Measurements from ENCODE around the gene TUSC1. TPM values are rescaled to one million over a fixed set of nuclear protein-coding genes. Genes with fewer than 3 reads are reported as not detected.

The TUSC1 gene
- total RNA-seq: not detected in 3 replicates
- long read RNA-seq: 0 reads

- Mint-ChIP-seq H3K4me1 (ENCODE audit: low read depth) (peaks cover 4% of the 10 kb centered on the region), H3K9me3 (ENCODE audit: low read depth) (peaks cover 3% of the 10 kb centered on the region), H3K4me3 (ENCODE audit: unreplicated experiment) (no peak within 1 kb of the TSS), H3K36me3 (ENCODE audit: low read depth) (no peaks in the 10 kb centered on the region), H3K27me3 (ENCODE audit: low read depth) (no peaks in the 10 kb centered on the region), H3K27ac (ENCODE audit: unreplicated experiment) (no peak within 1 kb of the TSS)
- DNase-seq (ENCODE audit: low spot score): no peak
- TF ChIP-seq CTCF (IDR thresholded peaks at IDR 0.05): no peak
Observed at GRCh38 chr9:25678147-25678666, at the start of gene TUSC1. TSS of gene TUSC1 (minus strand) at chr9:25678444. CDS start at chr9:25678312, 132 bp downstream.

GRCh38 chr9:25726871-25727410, 48.7 kb upstream of the TUSC1 start:
- Mint-ChIP-seq H3K27me3 (ENCODE audit: low read depth) (no peaks in the 10 kb centered on the region), H3K9me3 (ENCODE audit: low read depth) (peaks cover 5% of the 10 kb centered on the region), H3K36me3 (ENCODE audit: low read depth) (no peaks in the 10 kb centered on the region), H3K4me1 (ENCODE audit: low read depth) (no peaks in the 10 kb centered on the region), H3K4me3 (ENCODE audit: unreplicated experiment) (no peak overlapping the region), H3K27ac (ENCODE audit: unreplicated experiment) (no peak overlapping the region)
- no peak for TF ChIP-seq CTCF (IDR thresholded peaks at IDR 0.05)
- no peak for DNase-seq (ENCODE audit: low spot score)

GRCh38 chr9:25724424-25724823, 46.2 kb upstream of the TUSC1 start:
- Mint-ChIP-seq H3K4me1 (ENCODE audit: low read depth) (no peaks in the 10 kb centered on the region), H3K36me3 (ENCODE audit: low read depth) (no peaks in the 10 kb centered on the region), H3K27me3 (ENCODE audit: low read depth) (no peaks in the 10 kb centered on the region), H3K9me3 (ENCODE audit: low read depth) (no peaks in the 10 kb centered on the region), H3K27ac (ENCODE audit: unreplicated experiment) (no peak overlapping the region), H3K4me3 (ENCODE audit: unreplicated experiment) (no peak overlapping the region)
- no peak for TF ChIP-seq CTCF (IDR thresholded peaks at IDR 0.05)
- DNase-seq (ENCODE audit: low spot score): no peak

GRCh38 chr9:25716220-25716872, 38.1 kb upstream of the TUSC1 start:
- Mint-ChIP-seq H3K27me3 (ENCODE audit: low read depth) (peaks cover 8% of the 10 kb centered on the region), H3K9me3 (ENCODE audit: low read depth) (no peaks in the 10 kb centered on the region), H3K4me1 (ENCODE audit: low read depth) (no peaks in the 10 kb centered on the region), H3K27ac (ENCODE audit: unreplicated experiment) (no peak overlapping the region), H3K4me3 (ENCODE audit: unreplicated experiment) (no peak overlapping the region), H3K36me3 (ENCODE audit: low read depth) (no peaks in the 10 kb centered on the region)
- no peak for DNase-seq (ENCODE audit: low spot score)
- TF ChIP-seq CTCF (IDR thresholded peaks at IDR 0.05): peak; percentile 69

GRCh38 chr9:25709941-25710340, 31.7 kb upstream of the TUSC1 start:
- H3K27me3 Mint-ChIP-seq (ENCODE audit: low read depth): peaks cover 5% of the 10 kb centered on the region

More at GRCh38 chr9:25709941-25710340, 31.7 kb upstream of the TUSC1 start:
- DNase-seq (ENCODE audit: low spot score): no peak
- no peak for TF ChIP-seq CTCF (IDR thresholded peaks at IDR 0.05)
- no peak overlapping the region for H3K4me3 Mint-ChIP-seq (ENCODE audit: unreplicated experiment)
- no peaks in the 10 kb centered on the region for H3K4me1 Mint-ChIP-seq (ENCODE audit: low read depth)
- no peak overlapping the region for H3K27ac Mint-ChIP-seq (ENCODE audit: unreplicated experiment)
- no peaks in the 10 kb centered on the region for H3K36me3 Mint-ChIP-seq (ENCODE audit: low read depth)
- no peaks in the 10 kb centered on the region for H3K9me3 Mint-ChIP-seq (ENCODE audit: low read depth)
